ENCODE data around the gene ENTREP3.

Gene ENTREP3

DNA sequence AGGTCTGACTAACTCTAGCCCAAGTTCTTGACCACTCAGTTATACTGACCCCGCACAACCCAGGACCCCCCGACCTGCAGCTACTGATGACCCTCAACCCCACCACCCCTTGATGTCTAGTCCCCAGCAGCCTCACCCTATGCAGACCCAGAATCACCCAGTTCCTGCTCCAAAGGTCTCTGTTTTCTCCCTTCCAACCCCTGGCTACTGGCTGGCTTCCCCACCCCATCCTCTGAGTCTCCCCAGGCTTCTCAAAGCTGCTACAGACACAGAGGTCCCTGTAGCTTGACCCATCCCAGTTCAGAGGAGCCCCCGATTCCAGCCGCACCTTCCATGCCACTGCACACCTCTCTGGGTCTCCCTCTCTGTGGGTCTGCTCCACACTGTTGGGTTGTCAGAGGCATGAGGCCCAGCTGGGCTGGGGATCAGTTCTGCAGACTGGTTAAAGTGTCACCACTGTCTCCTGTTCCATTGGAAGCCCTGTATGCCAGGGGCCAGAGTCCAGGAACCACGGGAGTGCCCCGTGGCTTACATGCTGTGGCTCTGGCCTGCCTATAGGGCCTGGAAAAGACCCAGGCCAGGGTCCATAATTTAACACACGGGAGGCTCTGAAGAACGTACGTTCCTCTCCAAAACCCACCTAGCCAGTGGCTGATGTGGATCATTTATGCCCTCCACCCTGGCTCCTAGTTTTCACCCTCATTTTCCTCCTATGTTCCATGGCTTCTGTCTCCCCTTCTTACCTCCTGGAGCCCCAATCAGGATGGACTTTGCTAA is 45.5 kb upstream of the ENTREP3 start:
- H4K20me1 ChIP-seq (ENCODE audit: control insufficient read depth, insufficient read depth, low read depth, low read length) = no peaks in the 10 kb centered on the region
- TF ChIP-seq CTCF (IDR thresholded peaks at IDR 0.05; ENCODE audit: low read depth, low read length, poor library complexity, severe bottlenecking) (no peak), EZH2phosphoT487 (IDR thresholded peaks at IDR 0.05; ENCODE audit: borderline replicate concordance, low read length) (no peak)

DNA sequence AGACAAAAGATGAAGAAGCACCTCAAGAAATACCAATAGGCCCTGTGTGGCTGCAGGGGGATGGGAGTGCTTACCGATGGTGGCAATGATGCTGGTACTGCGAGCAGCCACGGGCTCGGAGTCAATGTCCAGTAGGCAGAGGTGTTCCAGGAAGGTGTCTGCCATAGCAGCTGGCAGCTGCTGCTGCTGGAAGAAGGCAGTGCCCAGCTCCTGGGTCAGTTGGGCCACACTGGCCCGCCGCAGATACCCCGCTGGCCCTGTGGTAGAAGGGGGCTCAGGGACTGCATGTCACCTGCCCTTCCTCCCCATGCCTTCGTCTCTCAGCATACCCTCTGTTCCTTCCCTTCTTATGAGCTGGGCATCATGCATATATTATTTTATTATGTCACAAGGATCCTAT is 44.7 kb upstream of the ENTREP3 start:
- no peaks in the 10 kb centered on the region for H4K20me1 ChIP-seq (ENCODE audit: control insufficient read depth, insufficient read depth, low read depth, low read length)
- H3K4me1 ChIP-seq (ENCODE audit: control insufficient read depth, low read length) = peaks cover 22% of the 10 kb centered on the region
- H3K27ac ChIP-seq (ENCODE audit: low read depth, low read length) = no peak overlapping the region
- no peaks in the 10 kb centered on the region for H3K9me3 ChIP-seq (ENCODE audit: control insufficient read depth, insufficient read depth, low read length)
- no peaks in the 10 kb centered on the region for H3K36me3 ChIP-seq (ENCODE audit: control insufficient read depth, low read length)
- no peak overlapping the region for H3K4me3 ChIP-seq (ENCODE audit: low read length)
- no peak overlapping the region for H3K4me2 ChIP-seq (ENCODE audit: low read length)
- H3K27me3 ChIP-seq (ENCODE audit: control insufficient read depth, low read length) = no peaks in the 10 kb centered on the region
- no peaks in the 10 kb centered on the region for H3K79me2 ChIP-seq (ENCODE audit: control insufficient read depth, low read length)
- H3K9me2 ChIP-seq (replicated peaks; ENCODE audit: control insufficient read depth, low read length) = no peaks in the 10 kb centered on the region
- TF ChIP-seq CTCF (IDR thresholded peaks at IDR 0.05; ENCODE audit: low read depth, low read length, poor library complexity, severe bottlenecking) (no peak), EZH2phosphoT487 (IDR thresholded peaks at IDR 0.05; ENCODE audit: borderline replicate concordance, low read length) (no peak)
- no peaks in the 10 kb centered on the region for H3F3A ChIP-seq (ENCODE audit: control insufficient read depth, insufficient read depth)

More for the DNA sequence above, 45.5 kb upstream of the ENTREP3 start:
- H3K4me3 ChIP-seq (ENCODE audit: low read length) = no peak overlapping the region
- H3K79me2 ChIP-seq (ENCODE audit: control insufficient read depth, low read length) = no peaks in the 10 kb centered on the region
- no peaks in the 10 kb centered on the region for H3K27me3 ChIP-seq (ENCODE audit: control insufficient read depth, low read length)
- no peaks in the 10 kb centered on the region for H3K36me3 ChIP-seq (ENCODE audit: control insufficient read depth, low read length)
- peaks cover 22% of the 10 kb centered on the region for H3K4me1 ChIP-seq (ENCODE audit: control insufficient read depth, low read length)
- H3K9me2 ChIP-seq (replicated peaks; ENCODE audit: control insufficient read depth, low read length) = no peaks in the 10 kb centered on the region
- no peak overlapping the region for H3K27ac ChIP-seq (ENCODE audit: low read depth, low read length)
- H3K9me3 ChIP-seq (ENCODE audit: control insufficient read depth, insufficient read depth, low read length) = no peaks in the 10 kb centered on the region
- no peak overlapping the region for H3K4me2 ChIP-seq (ENCODE audit: low read length)
- H3F3A ChIP-seq (ENCODE audit: control insufficient read depth, insufficient read depth) = no peaks in the 10 kb centered on the region

- no peak for TF ChIP-seq EZH2phosphoT487 (IDR thresholded peaks at IDR 0.05; ENCODE audit: borderline replicate concordance, low read length)
- peak; percentile 34 for TF ChIP-seq CTCF (IDR thresholded peaks at IDR 0.05; ENCODE audit: low read depth, low read length, poor library complexity, severe bottlenecking)
- Histone ChIP-seq H3K79me2 (ENCODE audit: control insufficient read depth, low read length) (no peaks in the 10 kb centered on the region), H3K4me3 (ENCODE audit: low read length) (peak overlapping the region; percentile 54), H3K9me3 (ENCODE audit: control insufficient read depth, insufficient read depth, low read length) (no peaks in the 10 kb centered on the region), H3K4me1 (ENCODE audit: control insufficient read depth, low read length) (peaks cover 22% of the 10 kb centered on the region), H3K27me3 (ENCODE audit: control insufficient read depth, low read length) (no peaks in the 10 kb centered on the region), H3K9me2 (replicated peaks; ENCODE audit: control insufficient read depth, low read length) (no peaks in the 10 kb centered on the region), H3F3A (ENCODE audit: control insufficient read depth, insufficient read depth) (no peaks in the 10 kb centered on the region), H3K27ac (ENCODE audit: low read depth, low read length) (peak overlapping the region; percentile 65), H4K20me1 (ENCODE audit: control insufficient read depth, insufficient read depth, low read depth, low read length) (no peaks in the 10 kb centered on the region), H3K4me2 (ENCODE audit: low read length) (peak overlapping the region; percentile 74), H3K36me3 (ENCODE audit: control insufficient read depth, low read length) (no peaks in the 10 kb centered on the region)
Observed at GRCh38 chr1:155297384-155297783, 42.1 kb upstream of the ENTREP3 start.

Data from DOHH2 (cell line).